Progenitor cell of endocrine pancreas (in vitro differentiated cells): ENCODE results near the gene SKI. TPM values are rescaled to one million over a fixed set of nuclear protein-coding genes. Genes with fewer than 3 reads are reported as not detected.

Source experiments
- DNase-seq: peaks from one replicate; pipeline ENCODE4 v3.0.0; 2021; ENCODE audit warnings: low spot score; ENCODE audit not compliant: unreplicated experiment
- H3K27ac Mint-ChIP-seq: 2 replicates; pipeline ENCODE4 v1.8.0; 2021; ENCODE audit warnings: mild to moderate bottlenecking, moderate library complexity, mixed read lengths
- H3K27me3 Mint-ChIP-seq: 2 replicates; pipeline ENCODE4 v1.8.0; 2021; ENCODE audit warnings: mixed read lengths
- H3K36me3 Mint-ChIP-seq: 2 replicates; pipeline ENCODE4 v1.8.0; 2022; ENCODE audit warnings: mixed read lengths; ENCODE audit not compliant: insufficient read depth
- H3K4me1 Mint-ChIP-seq: 2 replicates; pipeline ENCODE4 v1.8.0; 2021; ENCODE audit warnings: low read depth, mixed read lengths
- H3K4me3 Mint-ChIP-seq: 2 replicates; pipeline ENCODE4 v1.8.0; 2021; ENCODE audit warnings: low read depth, mild to moderate bottlenecking, moderate library complexity, mixed read lengths
- H3K9me3 Mint-ChIP-seq: 2 replicates; pipeline ENCODE4 v1.8.0; 2021; ENCODE audit warnings: low read depth, mixed read lengths
- total RNA-seq: library from RNA; stranded (reverse); gene quantifications from 2 replicates; pipeline ENCODE4 v1.2.1, GENCODE V29; 2021
- TF ChIP-seq, protein P1 (sequence below): fragments of 200-600 bp; sonication (generic); IDR thresholded peaks from one replicate; pipeline ENCODE4 v1.5.0; 2021; ENCODE audit warnings: antibody characterized with exemption, mild to moderate bottlenecking; ENCODE audit not compliant: unreplicated experiment

SKI gene
- total RNA-seq, 1 donor from 2014 or later: 56.2 TPM

- Mint-ChIP-seq H3K4me3 (no peak overlapping the region), H3K9me3 (no peaks in the 10 kb centered on the region), H3K27me3 (peaks cover 7% of the 10 kb centered on the region), H3K4me1 (no peaks in the 10 kb centered on the region), H3K27ac (no peak overlapping the region), H3K36me3 (no peaks in the 10 kb centered on the region)
- TF ChIP-seq, protein P1, sequence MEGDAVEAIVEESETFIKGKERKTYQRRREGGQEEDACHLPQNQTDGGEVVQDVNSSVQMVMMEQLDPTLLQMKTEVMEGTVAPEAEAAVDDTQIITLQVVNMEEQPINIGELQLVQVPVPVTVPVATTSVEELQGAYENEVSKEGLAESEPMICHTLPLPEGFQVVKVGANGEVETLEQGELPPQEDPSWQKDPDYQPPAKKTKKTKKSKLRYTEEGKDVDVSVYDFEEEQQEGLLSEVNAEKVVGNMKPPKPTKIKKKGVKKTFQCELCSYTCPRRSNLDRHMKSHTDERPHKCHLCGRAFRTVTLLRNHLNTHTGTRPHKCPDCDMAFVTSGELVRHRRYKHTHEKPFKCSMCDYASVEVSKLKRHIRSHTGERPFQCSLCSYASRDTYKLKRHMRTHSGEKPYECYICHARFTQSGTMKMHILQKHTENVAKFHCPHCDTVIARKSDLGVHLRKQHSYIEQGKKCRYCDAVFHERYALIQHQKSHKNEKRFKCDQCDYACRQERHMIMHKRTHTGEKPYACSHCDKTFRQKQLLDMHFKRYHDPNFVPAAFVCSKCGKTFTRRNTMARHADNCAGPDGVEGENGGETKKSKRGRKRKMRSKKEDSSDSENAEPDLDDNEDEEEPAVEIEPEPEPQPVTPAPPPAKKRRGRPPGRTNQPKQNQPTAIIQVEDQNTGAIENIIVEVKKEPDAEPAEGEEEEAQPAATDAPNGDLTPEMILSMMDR: no peak
- DNase-seq: no peak
Measured at GRCh38 chr1:2215909-2216766, 12.0 kb upstream of the SKI start.

DNA sequence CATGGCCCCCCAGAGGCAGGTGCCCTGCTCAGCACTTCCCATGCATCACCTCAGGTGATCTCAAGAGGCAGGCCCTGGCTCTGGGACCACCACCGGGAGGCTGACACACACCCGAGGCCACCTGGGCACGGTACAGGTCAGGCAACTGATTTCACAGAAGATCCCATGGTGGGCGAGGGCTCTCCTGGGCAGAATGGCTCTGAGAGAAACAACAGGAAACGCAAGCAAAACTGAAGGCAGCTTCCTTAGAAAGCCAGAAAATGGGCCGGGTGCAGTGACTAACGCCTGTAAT, 11.4 kb upstream of the SKI start:
- H3K36me3 Mint-ChIP-seq: no peaks in the 10 kb centered on the region
- no peak for DNase-seq
- H3K27me3 Mint-ChIP-seq: peaks cover 7% of the 10 kb centered on the region
- H3K4me1 Mint-ChIP-seq: no peaks in the 10 kb centered on the region
- H3K4me3 Mint-ChIP-seq: no peak overlapping the region
- TF ChIP-seq, protein P1: no peak
- no peaks in the 10 kb centered on the region for H3K9me3 Mint-ChIP-seq
- no peak overlapping the region for H3K27ac Mint-ChIP-seq

- DNase-seq: no peak
- peaks cover under 1% of the 10 kb centered on the region for H3K4me1 Mint-ChIP-seq
- TF ChIP-seq, protein P1: no peak
- no peaks in the 10 kb centered on the region for H3K9me3 Mint-ChIP-seq
- H3K36me3 Mint-ChIP-seq: no peaks in the 10 kb centered on the region
- no peak overlapping the region for H3K27ac Mint-ChIP-seq
- peaks cover 7% of the 10 kb centered on the region for H3K27me3 Mint-ChIP-seq
- no peak overlapping the region for H3K4me3 Mint-ChIP-seq
Measured at GRCh38 chr1:2221271-2221670, 6.8 kb upstream of the SKI start.

DNA sequence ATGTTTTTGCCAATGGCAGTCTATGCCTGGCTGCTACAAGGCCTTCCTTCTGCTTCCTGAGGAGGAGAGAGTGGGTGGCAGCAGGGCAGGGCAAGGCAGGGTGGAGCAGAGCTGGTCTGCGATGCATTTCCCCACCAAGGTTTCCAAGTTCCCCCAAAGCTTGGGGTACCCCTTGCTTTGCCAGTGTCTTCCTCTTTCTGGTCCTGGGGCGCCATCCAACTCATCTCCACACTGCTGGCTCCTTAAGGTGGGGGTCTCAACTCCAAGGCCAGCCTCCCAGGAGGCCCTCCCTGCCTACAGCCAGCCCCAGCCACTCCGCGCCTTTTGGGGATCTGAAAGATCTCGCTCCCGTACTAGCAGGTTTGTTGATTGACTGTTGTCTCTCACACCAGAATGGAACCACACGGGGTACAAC, 3.9 kb upstream of the SKI start:
- Mint-ChIP-seq H3K27ac (no peak overlapping the region), H3K4me1 (peaks cover 3% of the 10 kb centered on the region), H3K9me3 (no peaks in the 10 kb centered on the region), H3K4me3 (no peak overlapping the region), H3K27me3 (peaks cover under 1% of the 10 kb centered on the region), H3K36me3 (no peaks in the 10 kb centered on the region)
- TF ChIP-seq, protein P1: no peak
- no peak for DNase-seq

DNA sequence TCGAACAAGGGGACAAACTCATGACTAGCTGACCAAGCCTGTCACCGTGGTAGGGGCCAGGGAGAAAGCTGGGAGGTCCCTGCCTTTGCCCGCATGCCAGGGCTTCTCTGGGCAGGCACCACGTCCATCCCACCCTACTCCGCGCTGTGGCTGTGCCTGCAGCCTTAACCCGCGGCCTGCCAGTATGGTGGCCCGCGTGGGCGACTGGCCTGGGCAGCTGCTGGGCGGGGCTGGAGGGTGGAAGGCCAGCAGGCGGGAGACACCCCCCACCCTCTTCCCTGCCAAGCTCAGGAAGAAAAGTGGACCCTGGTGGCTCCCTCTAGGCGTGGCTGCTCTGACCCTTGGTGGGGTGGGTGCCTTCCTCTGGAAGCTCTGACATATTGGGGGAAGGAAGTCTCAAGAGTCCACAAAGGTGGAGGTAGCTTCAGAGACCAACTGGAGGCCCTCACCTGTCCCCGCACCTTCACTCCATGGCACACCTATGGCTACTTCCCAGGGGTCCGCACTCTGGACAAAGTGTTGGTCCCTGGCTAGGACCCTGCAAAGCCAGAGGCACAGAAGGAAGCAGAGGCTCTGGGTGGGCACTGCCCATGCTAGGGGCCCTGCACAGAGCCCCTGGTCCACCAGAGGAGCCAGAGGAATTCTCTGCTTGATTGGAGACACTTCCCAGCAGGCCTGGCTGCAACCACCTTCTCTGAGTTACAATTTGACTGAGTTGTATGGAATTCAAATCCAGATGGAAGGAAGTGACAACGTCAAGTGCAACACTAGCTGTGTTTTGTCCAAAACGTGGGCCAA, 3.3 kb upstream of the SKI start:
- TF ChIP-seq, protein P1: no peak
- Mint-ChIP-seq H3K27ac (no peak overlapping the region), H3K4me1 (peaks cover 5% of the 10 kb centered on the region), H3K4me3 (peak overlapping the region; percentile 50), H3K27me3 (no peaks in the 10 kb centered on the region), H3K36me3 (no peaks in the 10 kb centered on the region), H3K9me3 (no peaks in the 10 kb centered on the region)
- DNase-seq: no peak
